ENCODE results near the gene APOF.

APOF gene

GRCh38 chr12:56391721-56392120, 29.1 kb upstream of the APOF start (continued):
- no peak for TF ChIP-seq ZNF518A (tag by site-specific recombination; conservative IDR thresholded peaks at IDR 0.05; ENCODE audit: low read depth)
- TF ChIP-seq TSHZ1 (tag by site-specific recombination; IDR thresholded peaks at IDR 0.05; ENCODE audit: borderline replicate concordance), result no peak
- no peak for TF ChIP-seq GLIS2 (tag by site-specific recombination; IDR thresholded peaks at IDR 0.05)
- no peak for TF ChIP-seq SALL2 (tag by site-specific recombination; IDR thresholded peaks at IDR 0.05; ENCODE audit: borderline replicate concordance)
- TF ChIP-seq ZNF521 (tag by site-specific recombination; IDR thresholded peaks at IDR 0.05), result no peak
- no peak for TF ChIP-seq AEBP2 (tag by site-specific recombination; IDR thresholded peaks at IDR 0.05; ENCODE audit: borderline replicate concordance)

GRCh38 chr12:56389412-56389811, 26.8 kb upstream of the APOF start:
- TF ChIP-seq GLIS1 (tag by site-specific recombination; IDR thresholded peaks at IDR 0.05) (peak; percentile 51), PRDM6 (tag by site-specific recombination; IDR thresholded peaks at IDR 0.05) (no peak), ZNF362 (tag by site-specific recombination; IDR thresholded peaks at IDR 0.05) (no peak), PBX3 (CRISPR knock-in tag; IDR thresholded peaks at IDR 0.05) (no peak)
- Histone ChIP-seq H3K4me3 (ENCODE audit: low read depth, low read length) (no peak overlapping the region), H3K27ac (ENCODE audit: extremely low read depth, low read depth, low read length) (no peak overlapping the region), H3K9me3 (ENCODE audit: control insufficient read depth, insufficient read depth, low read depth, low read length) (no peaks in the 10 kb centered on the region), H3K4me1 (ENCODE audit: control insufficient read depth, insufficient read depth, low read length) (no peaks in the 10 kb centered on the region; the same call in 1 of the 2 replicates), H3K36me3 (ENCODE audit: control insufficient read depth in 2 of 2, insufficient read depth in 1 of 2, low read length in 2 of 2) (no peaks in the 10 kb centered on the region)
- POLR2A ChIA-PET, result interaction anchor here (0.6 kb wide), 1 partner anchor 80 kb away, joined by 3 read pairs; no protein-coding TSS in a partner anchor
- CTCF ChIA-PET, result interaction anchor here (0.7 kb wide), 1 partner anchor 13 kb away, joined by 5 read pairs; no protein-coding TSS in a partner anchor
